HCT116 (cell line): ENCODE data around the gene PCDH9. TPM values are rescaled to one million over a fixed set of nuclear protein-coding genes. Genes with fewer than 3 reads are reported as not detected.

Experiments used
- ATAC-seq: fragments of 200-7000 bp; cut with Tn5 transposase; 2 replicates; pipeline ENCODE4 v1.9.1; 2020; ENCODE audit warnings: mild to moderate bottlenecking, moderate library complexity
- BruUV-seq: library from RNA; stranded (reverse); fragments of 400-500 nt; replicated peaks from 2 replicates; lab custom pipeline; 2021; lab: Mats Ljungman, UMichigan
- CTCF ChIA-PET: fragments of 300-600 bp; sonication (Branson Sonifier 250); formaldehyde crosslinking; loops from one replicate; lab custom pipeline; 2021; ENCODE audit warnings: antibody characterized with exemption; lab: Charles Lee
- POLR2A ChIA-PET: fragments of 300-600, 350-600 bp; sonication (Branson Sonifier 250); formaldehyde crosslinking; loops from one replicate; lab custom pipeline; 2021; ENCODE audit warnings: antibody characterized with exemption; lab: Charles Lee
- RAD21 ChIA-PET, 2 experiments: fragments of 300-600 bp; sonication (Branson Sonifier 250); formaldehyde crosslinking; loops; one replicate each; lab custom pipeline; 2023; ENCODE audit warnings: low total read pairs in 2 of 2; ENCODE audit not compliant: uncharacterized antibody in 2 of 2, unreplicated experiment in 2 of 2, low non-redundant PET in 1 of 2; lab: Charles Lee
- DNase-seq: peaks from one replicate; pipeline ENCODE4 v3.0.0-alpha.2; 2010; ENCODE audit warnings: low read depth, low spot score
- H2AFZ ChIP-seq: fragments of 200-600 bp; shearing (Covaris generic), sonication (generic); 2 replicates; pipeline ENCODE4 v1.6.1; 2017; ENCODE audit warnings: low read depth, mixed run types, mixed read lengths, antibody characterized with exemption, low read length; ENCODE audit not compliant: poor library complexity, severe bottlenecking
- H3K27ac ChIP-seq: 2 replicates; pipeline ENCODE4 v1.5.1; 2012; ENCODE audit warnings: low read depth, low read length
- H3K27me3 ChIP-seq: fragments of 200-600 bp; sonication (generic); 2 replicates; pipeline ENCODE4 v1.6.1; 2016; ENCODE audit warnings: mixed run types, low read length, mixed read lengths; ENCODE audit not compliant: insufficient read depth
- H3K36me3 ChIP-seq, 2 experiments: fragments of 200-500 bp in 1 of 2; fragments of 200-600 bp in 1 of 2; sonication (Bioruptor generic) in 1 of 2; sonication (generic) in 1 of 2; 2 replicates each; pipeline versions ENCODE4 v1.5.1 to v1.6.1; 2014 to 2016; ENCODE audit warnings: low read length in 2 of 2, inconsistent platforms in 1 of 2, mixed read lengths in 1 of 2, mixed run types in 1 of 2; ENCODE audit not compliant: insufficient read depth in 2 of 2, control insufficient read depth in 1 of 2
- H3K4me1 ChIP-seq, 2 experiments: fragments of 200-600 bp in 1 of 2; sonication (generic) in 1 of 2; 2 replicates each; pipeline versions ENCODE4 v1.5.1 to v1.6.1; 2012 to 2017; ENCODE audit warnings: low read length in 2 of 2, inconsistent platforms in 1 of 2, mild to moderate bottlenecking in 1 of 2, mixed read lengths in 1 of 2, mixed run types in 1 of 2, moderate library complexity in 1 of 2; ENCODE audit not compliant: insufficient read depth in 2 of 2, control insufficient read depth in 1 of 2
- H3K4me2 ChIP-seq: fragments of 200-600 bp; sonication (generic); 2 replicates; pipeline ENCODE4 v1.6.1; 2017; ENCODE audit warnings: mixed run types, low read length, mixed read lengths
- H3K4me3 ChIP-seq, 2 experiments: fragments of 200-600 bp in 1 of 2; sonication (generic) in 1 of 2; replicated peaks in 1 of 2; 2 replicates each; pipeline ENCODE4 v1.5.1; 2011 to 2016; ENCODE audit warnings: low read length in 2 of 2, control low read depth in 1 of 2, low read depth in 1 of 2, mild to moderate bottlenecking in 1 of 2, mixed read lengths in 1 of 2, mixed run types in 1 of 2
- H3K79me2 ChIP-seq: fragments of 200-600 bp; sonication (generic); 2 replicates; pipeline ENCODE4 v1.6.1; 2017; ENCODE audit warnings: mild to moderate bottlenecking, mixed run types, low read length, moderate library complexity, mixed read lengths; ENCODE audit not compliant: insufficient read depth
- H3K9ac ChIP-seq: fragments of 200-600 bp; sonication (generic); 2 replicates; pipeline ENCODE4 v1.6.1; 2016; ENCODE audit warnings: low read length, mixed read lengths
- H3K9me2 ChIP-seq: fragments of 200-600 bp; sonication (generic), shearing (Covaris generic); 2 replicates; pipeline ENCODE4 v1.6.1; 2017; ENCODE audit warnings: mixed run types, mild to moderate bottlenecking, moderate library complexity; ENCODE audit not compliant: insufficient read depth
- H3K9me3 ChIP-seq, 2 experiments: fragments of 200-500 bp in 1 of 2; fragments of 200-600 bp in 1 of 2; sonication (Bioruptor generic) in 1 of 2; sonication (generic) in 1 of 2; 2 replicates each; pipeline ENCODE4 v1.6.1; 2014 to 2017; ENCODE audit warnings: low read length in 2 of 2, mixed read lengths in 2 of 2, inconsistent platforms in 1 of 2, low read depth in 1 of 2, mild to moderate bottlenecking in 1 of 2, mixed run types in 1 of 2, moderate library complexity in 1 of 2; ENCODE audit not compliant: control insufficient read depth in 1 of 2, insufficient read depth in 1 of 2
- H4K20me1 ChIP-seq: fragments of 200-600 bp; sonication (generic), shearing (Covaris generic); 2 replicates; pipeline ENCODE4 v1.6.1; 2017; ENCODE audit warnings: mixed run types, mild to moderate bottlenecking, moderate library complexity; ENCODE audit not compliant: insufficient read depth
- CBX3 ChIP-seq: IDR thresholded peaks from 2 replicates; pipeline ENCODE4 v1.6.1; 2012; ENCODE audit warnings: low read depth
- CTCF ChIP-seq, 3 experiments: fragments of 200-600 bp in 1 of 3; sonication (generic) in 1 of 3; IDR thresholded peaks in 2 of 3; conservative IDR thresholded peaks in 1 of 3; 2 replicates each; pipeline ENCODE4 v1.5.1; 2012 to 2017; ENCODE audit warnings: low read depth in 2 of 3, low read length in 2 of 3, antibody characterized with exemption in 1 of 3, borderline replicate concordance in 1 of 3, control low read depth in 1 of 3, mild to moderate bottlenecking in 1 of 3, mixed read lengths in 1 of 3, mixed run types in 1 of 3, moderate library complexity in 1 of 3; ENCODE audit not compliant: insufficient read depth in 1 of 3
- EGR1 ChIP-seq: IDR thresholded peaks from 2 replicates; pipeline ENCODE4 v1.6.1; 2012; ENCODE audit warnings: low read depth
- EZH2 ChIP-seq: fragments of 200-600 bp; sonication (generic); IDR thresholded peaks from 2 replicates; pipeline ENCODE4 v1.6.1; 2017; ENCODE audit warnings: antibody characterized with exemption, mixed run types
- JUND ChIP-seq: IDR thresholded peaks from 2 replicates; pipeline ENCODE4 v1.6.1; 2012
- MAX ChIP-seq: IDR thresholded peaks from 2 replicates; pipeline ENCODE4 v1.6.1; 2012
- RAD21 ChIP-seq: IDR thresholded peaks from 2 replicates; pipeline ENCODE4 v1.6.1; 2012; ENCODE audit warnings: low read depth, mild to moderate bottlenecking
- REST ChIP-seq: IDR thresholded peaks from 2 replicates; pipeline ENCODE4 v1.6.1; 2012; ENCODE audit warnings: low read depth
- SIN3A ChIP-seq: IDR thresholded peaks from 2 replicates; pipeline ENCODE4 v1.6.1; 2012; ENCODE audit warnings: low read depth
- SRF ChIP-seq: IDR thresholded peaks from 2 replicates; pipeline ENCODE4 v1.6.1; 2012; ENCODE audit warnings: low read depth
- TCF7L2 ChIP-seq: IDR thresholded peaks from 2 replicates; pipeline ENCODE4 v1.7.0; 2011; ENCODE audit warnings: borderline replicate concordance, inconsistent platforms; ENCODE audit not compliant: insufficient read depth, insufficient read length; ENCODE audit errors: extremely low read depth
- YY1 ChIP-seq: IDR thresholded peaks from 2 replicates; pipeline ENCODE4 v1.6.1; 2011; ENCODE audit warnings: low read length, low read depth, moderate library complexity, mild to moderate bottlenecking; ENCODE audit not compliant: insufficient replicate concordance; ENCODE audit errors: extremely low read depth
- ZBTB33 ChIP-seq: IDR thresholded peaks from 2 replicates; pipeline ENCODE4 v1.6.1; 2011; ENCODE audit warnings: mild to moderate bottlenecking, low read length, moderate library complexity; ENCODE audit not compliant: insufficient replicate concordance; ENCODE audit errors: extremely low read depth
- intact Hi-C: fragments of 100-400 bp; cut with micrococcal nuclease; formaldehyde crosslinking; loops from 2 replicates; pipeline ENCODE4 v1.10.0; 2022
- total RNA-seq: library from RNA; stranded (reverse); gene quantifications from one replicate; pipeline ENCODE4 v1.2.1, GENCODE V29; 2021; ENCODE audit not compliant: unreplicated experiment

The PCDH9 gene
- total RNA-seq, 1 experiment from 2014 or later, result 0.02 TPM

GRCh38 chr13:66700117-66700601 lies 530.0 kb downstream of the PCDH9 start:
- Histone ChIP-seq H3K27me3 (no peaks in the 10 kb centered on the region), H3K79me2 (no peaks in the 10 kb centered on the region), H3K9me3 (no peaks in the 10 kb centered on the region), H4K20me1 (no peaks in the 10 kb centered on the region), H3K4me3 (no peak overlapping the region), H3K9ac (no peak overlapping the region), H3K27ac (no peak overlapping the region), H2AFZ (no peak overlapping the region), H3K36me3 (no peaks in the 10 kb centered on the region), H3K4me1 (no peaks in the 10 kb centered on the region), H3K4me2 (no peak overlapping the region), H3K9me2 (no peaks in the 10 kb centered on the region)
- intact Hi-C loops, result no loop called here
- ChIA-PET RAD21 (no interaction called here), POLR2A (no interaction called here), CTCF (no interaction called here)
- no peak for TF ChIP-seq SIN3A
- no peak for DNase-seq
- no TSS peak for BruUV-seq
- no peak for ATAC-seq

- intact Hi-C loops, result no loop called here
- Histone ChIP-seq H3K9me3 (no peaks in the 10 kb centered on the region), H3K4me2 (no peak overlapping the region), H3K4me1 (no peaks in the 10 kb centered on the region), H3K79me2 (no peaks in the 10 kb centered on the region), H3K4me3 (no peak overlapping the region), H3K27ac (no peak overlapping the region), H3K9me2 (no peaks in the 10 kb centered on the region), H3K36me3 (no peaks in the 10 kb centered on the region), H2AFZ (no peak overlapping the region), H4K20me1 (no peaks in the 10 kb centered on the region), H3K27me3 (no peaks in the 10 kb centered on the region), H3K9ac (no peak overlapping the region)
- ChIA-PET RAD21 (no interaction called here), POLR2A (no interaction called here), CTCF (no interaction called here)
- no TSS peak for BruUV-seq
- no peak for DNase-seq
- ATAC-seq, result no peak
- TF ChIP-seq YY1 (no peak), EZH2 (no peak), ZBTB33 (no peak), CTCF (IDR thresholded peaks at IDR 0.05 in 2 of 3, conservative IDR thresholded peaks at IDR 0.05 in 1 of 3; ENCODE audit: borderline replicate concordance in 1 of 3, insufficient read depth in 1 of 3, low read depth in 2 of 3, low read length in 2 of 3) (no peak), EGR1 (no peak), CBX3 (no peak), MAX (no peak), JUND (no peak), TCF7L2 (no peak), RAD21 (no peak), REST (no peak), SRF (no peak)
Measured at GRCh38 chr13:66693656-66694055, 536.5 kb downstream of the PCDH9 start.
